ENCODE results near the gene INSRR. TPM values are rescaled to one million over a fixed set of nuclear protein-coding genes. Genes with fewer than 3 reads are reported as not detected.

Gene INSRR
- total and polyA plus RNA-seq, 2 of the 8 experiments (the other 6 are each of a cell fraction or from before 2014, with no cell fraction given): 0.02 TPM; not detected in 1

GRCh38 chr1:156845055-156845952, 13.6 kb downstream of the INSRR start:
- ChIA-PET POLR2A (ENCODE audit: partially characterized antibody) (interaction anchor here (0.9 kb wide), 1 partner anchor 8 kb away, joined by 3 read pairs; no protein-coding TSS in a partner anchor), CTCF (ENCODE audit: partially characterized antibody) (interaction anchor here (0.6 to 25.2 kb wide), 8 partner anchors 12 to 193 kb away, joined by 3 to 719 read pairs (median 4); partner anchors contain the start of genes INSRR, NES, NTRK1 and PEAR1)
- Histone ChIP-seq H3K4me2 (ENCODE audit: insufficient read depth in 1 of 2, low read depth in 2 of 2, low read length in 2 of 2) (peak overlapping the region; percentile 87 to 92), H3K27ac (ENCODE audit: low read depth, low read length) (no peak overlapping the region), H3K27me3 (replicated peaks in 1 of 4; ENCODE audit: control insufficient read depth in 3 of 4, extremely low read depth in 1 of 4, insufficient read depth in 3 of 4, low read length in 3 of 4) (peaks cover 68 to 86% (median 82%) of the 10 kb centered on the region in 4 experiments), H2AFZ (ENCODE audit: low read length) (no peak overlapping the region), H3K23ac (ENCODE audit: insufficient read length) (no peak overlapping the region), H3K36me3 (ENCODE audit: control insufficient read depth in 2 of 4, insufficient read depth in 4 of 4, low read length in 3 of 4) (no peaks in the 10 kb centered on the region), H3K56ac (replicated peaks; ENCODE audit: insufficient read length, low read depth, low read length) (no peak overlapping the region), H4K5ac (ENCODE audit: insufficient read length, low read depth, low read length) (no peak overlapping the region), H2BK20ac (ENCODE audit: low read length) (no peak overlapping the region), H4K8ac (ENCODE audit: extremely low read depth, insufficient read depth, low read length) (no peak overlapping the region), H3K79me2 (ENCODE audit: control insufficient read depth in 1 of 2, insufficient read depth in 2 of 2, low read length in 2 of 2) (no peaks in the 10 kb centered on the region), H3K4ac (replicated peaks; ENCODE audit: insufficient read length, low read depth, low read length) (no peak overlapping the region), H3K9me3 (ENCODE audit: insufficient read depth in 2 of 2, low read depth in 1 of 2, low read length in 1 of 2) (no peaks in the 10 kb centered on the region), H3K23me2 (ENCODE audit: low read depth, low read length) (peaks cover 12% of the 10 kb centered on the region), H2BK120ac (replicated peaks; ENCODE audit: low read depth, low read length) (no peak overlapping the region), H3K4me3 (ENCODE audit: extremely low read depth in 1 of 4, insufficient read depth in 2 of 4, low read depth in 3 of 4, low read length in 4 of 4) (peak overlapping the region; percentile 31 to 58 (median 39); a peak in 7 of 8 replicates), H2BK12ac (ENCODE audit: low read depth, low read length) (0 out of 2 replicates have a peak overlapping the region, but pooled peaks have one; percentile 60), H2BK5ac (ENCODE audit: low read depth, low read length) (no peak overlapping the region; the same call in 1 of the 2 replicates), H4K91ac (replicated peaks; ENCODE audit: insufficient read length, low read length) (no peak overlapping the region), H3K4me1 (replicated peaks in 1 of 4; ENCODE audit: control insufficient read depth in 3 of 4, insufficient read depth in 4 of 4, low read length in 3 of 4) (peaks cover 0 to 25% (median 12%) of the 10 kb centered on the region in 4 experiments; a peak in 5 of 7 replicates), H3K14ac (ENCODE audit: insufficient read length) (no peak overlapping the region), H3K79me1 (ENCODE audit: low read depth, low read length) (no peaks in the 10 kb centered on the region), H2AK5ac (ENCODE audit: low read depth, low read length) (no peak overlapping the region), H3K9ac (replicated peaks in 1 of 4; ENCODE audit: extremely low read depth in 1 of 4, low read depth in 3 of 4, low read length in 3 of 4) (no peak overlapping the region), H2BK15ac (ENCODE audit: low read length) (peak overlapping the region; percentile 29; the same call in 1 of the 2 replicates), H3K18ac (ENCODE audit: extremely low read depth, low read length) (no peak overlapping the region; the same call in 1 of the 2 replicates), H4K20me1 (replicated peaks in 1 of 2; ENCODE audit: control insufficient read depth in 1 of 2, insufficient read depth in 2 of 2, low read length in 2 of 2) (peaks cover 7 to 19% of the 10 kb centered on the region in 2 experiments)
- peak in 1 of 2 experiments; percentile 76 for DNase-seq (ENCODE audit: low read depth in 1 of 2, low spot score in 2 of 2)
- 8% methylated on average over 57 of the region's 69 CpGs; no CpG with 5 or more reads in 1 of the 2 experiments for whole genome bisulfite sequencing, 2 experiments (ENCODE audit: extremely low coverage in 1 of 2, insufficient coverage in 1 of 2, insufficient read length in 1 of 2, insufficient replicate concordance in 2 of 2, low coverage in 1 of 2, low lambda C conversion rate in 2 of 2, missing lambda C conversion rate in 1 of 2)
- peak; percentile 67 for TF ChIP-seq E2F6 (IDR thresholded peaks at IDR 0.05)
- peak; percentile 72 for TF ChIP-seq EZH2 (IDR thresholded peaks at IDR 0.05; ENCODE audit: low read depth, low read length, severe bottlenecking)
- TF ChIP-seq MAX (IDR thresholded peaks at IDR 0.05): peak; percentile 13; the same call in 1 of the 2 replicates
- TF ChIP-seq CBX5 (IDR thresholded peaks at IDR 0.05; ENCODE audit: low read depth, low read length): no peak
- TF ChIP-seq SUZ12 (IDR thresholded peaks at IDR 0.05; ENCODE audit: low read length): peak; percentile 67; the same call in 1 of the 2 replicates
- peak; percentile 83 for TF ChIP-seq KDM4A (IDR thresholded peaks at IDR 0.05; ENCODE audit: low read depth, low read length, severe bottlenecking)
- TF ChIP-seq SP1 (IDR thresholded peaks at IDR 0.05; ENCODE audit: low read depth, low read length): 0 out of 2 replicates have a peak, but pooled peaks have one; percentile 15
- TF ChIP-seq TEAD4 (IDR thresholded peaks at IDR 0.05; ENCODE audit: low read depth, low read length): no peak
- no peak for FAIRE-seq
